GM20431 (cell line): Measurements from ENCODE around the gene CYB561A3.

Experiments used
- in situ Hi-C: fragments of 300-500 bp; cut with MseI, MboI; formaldehyde crosslinking; loops from one replicate; pipeline ENCODE4 v1.15.0; 2020; ENCODE audit warnings: low sequenced_read_pairs; ENCODE audit not compliant: unreplicated experiment

CYB561A3 gene

GRCh38 chr11:61370349-61371005 is 8.8 kb upstream of the CYB561A3 start:
- in situ Hi-C loops: no loop called here

DNA sequence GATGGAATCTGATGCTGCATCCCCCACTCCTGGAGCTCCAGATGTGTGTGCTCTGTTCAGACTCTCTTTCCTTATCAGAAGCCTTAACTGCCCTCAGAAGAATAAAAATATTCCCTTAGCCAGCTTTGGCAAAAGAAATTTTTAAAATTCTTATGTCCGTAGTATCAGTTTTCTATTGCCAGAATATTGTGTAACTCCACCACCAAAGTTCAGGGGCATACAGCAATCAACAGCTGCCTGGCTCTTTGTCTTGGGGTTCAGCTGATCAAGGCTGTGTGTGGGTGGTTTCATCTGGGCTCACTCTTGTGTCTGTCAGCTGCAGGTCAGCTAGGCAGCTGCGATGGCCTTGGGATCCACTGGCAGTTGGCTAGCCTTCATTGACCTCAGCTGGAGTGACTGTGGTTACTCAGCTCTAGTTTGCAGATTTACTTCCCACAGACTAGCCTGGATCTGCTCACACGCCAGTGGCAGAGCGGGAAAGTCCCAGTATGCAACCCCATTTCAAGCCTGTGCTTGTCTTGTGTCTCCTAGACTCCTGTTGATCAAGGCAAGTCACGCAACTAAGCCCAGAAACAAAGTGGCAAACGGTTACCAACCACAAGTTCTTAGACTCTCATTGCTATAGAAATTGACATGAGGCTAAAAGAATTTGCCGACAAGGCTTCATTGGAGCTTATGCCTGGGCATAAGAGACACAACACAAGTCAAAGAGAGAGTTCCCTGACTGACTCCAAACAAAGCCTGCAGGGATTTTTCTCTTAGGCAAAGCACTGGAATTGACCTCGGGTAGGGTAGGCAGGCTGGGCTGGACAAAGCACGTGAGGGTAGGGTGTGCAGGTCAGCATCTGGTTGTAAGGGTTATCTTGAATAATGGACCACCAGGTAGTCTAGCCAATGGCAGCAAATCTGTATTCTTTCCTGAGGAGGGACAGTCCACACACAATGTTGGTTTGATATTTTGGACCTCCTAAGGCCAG is 8.0 kb upstream of the CYB561A3 start:
- in situ Hi-C loops: no loop called here

DNA sequence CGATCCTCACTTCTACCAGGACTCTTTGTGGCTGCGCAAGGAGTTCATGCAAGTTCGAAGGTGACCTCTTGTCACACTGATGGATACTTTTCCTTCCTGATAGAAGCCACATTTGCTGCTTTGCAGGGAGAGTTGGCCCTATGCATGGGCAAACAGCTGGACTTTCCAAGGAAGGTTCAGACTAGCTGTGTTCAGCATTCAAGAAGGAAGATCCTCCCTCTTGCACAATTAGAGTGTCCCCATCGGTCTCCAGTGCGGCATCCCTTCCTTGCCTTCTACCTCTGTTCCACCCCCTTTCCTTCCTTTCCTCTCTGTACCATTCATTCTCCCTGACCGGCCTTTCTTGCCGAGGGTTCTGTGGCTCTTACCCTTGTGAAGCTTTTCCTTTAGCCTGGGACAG is 7.0 kb upstream of the CYB561A3 start:
- in situ Hi-C loops: no loop called here

GRCh38 chr11:61367406-61367805 is 5.7 kb upstream of the CYB561A3 start:
- in situ Hi-C loops: no loop called here

GRCh38 chr11:61364012-61364675 is 2.5 kb upstream of the CYB561A3 start:
- in situ Hi-C loops: no loop called here

DNA sequence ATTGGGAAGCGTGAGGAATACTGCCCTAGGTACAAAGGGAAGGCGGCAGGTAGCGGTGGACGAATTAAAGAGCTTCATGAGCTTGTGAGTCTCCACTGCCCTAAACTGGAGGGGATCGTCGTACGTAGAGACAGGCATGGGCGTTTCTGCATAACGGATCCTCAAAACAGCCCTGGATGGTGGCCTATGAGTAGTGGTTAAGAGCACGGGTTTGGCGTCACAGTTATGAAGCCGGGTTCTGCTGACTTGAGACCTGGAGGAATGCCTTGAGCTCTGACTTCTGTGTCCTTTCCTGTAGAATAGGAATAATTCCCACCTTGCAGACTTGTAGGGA is 827 bp upstream of the CYB561A3 start:
- in situ Hi-C loops: no loop called here

GRCh38 chr11:61361237-61361740 is 393 bp downstream of the CYB561A3 start:
- in situ Hi-C loops: no loop called here

- in situ Hi-C loops: no loop called here
Observed at GRCh38 chr11:61359516-61359915, 2.2 kb downstream of the CYB561A3 start.

- in situ Hi-C loops: no loop called here
Observed at GRCh38 chr11:61358566-61358965, 3.1 kb downstream of the CYB561A3 start.

DNA sequence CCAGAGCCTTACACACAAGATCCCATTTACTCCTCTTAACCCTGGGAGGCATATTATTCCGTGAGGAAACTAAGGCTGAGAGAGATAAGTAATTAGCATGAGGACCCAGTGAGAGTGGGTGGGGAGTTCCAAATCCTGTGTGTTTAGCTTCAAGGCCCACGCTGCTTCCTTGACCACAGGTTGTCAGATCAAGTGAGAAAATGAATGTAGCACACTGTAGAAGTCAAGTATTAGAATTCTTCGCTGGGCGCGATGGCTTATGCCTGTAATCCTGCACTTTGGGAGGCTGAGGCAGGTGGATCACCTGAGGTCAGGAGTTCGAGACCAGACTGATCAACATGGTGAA is 3.8 kb downstream of the CYB561A3 start:
- in situ Hi-C loops: no loop called here

GRCh38 chr11:61357233-61357893 is 4.3 kb downstream of the CYB561A3 start:
- in situ Hi-C loops: no loop called here

GRCh38 chr11:61356706-61357105 is 5.0 kb downstream of the CYB561A3 start:
- in situ Hi-C loops: no loop called here

- in situ Hi-C loops: no loop called here
Observed at GRCh38 chr11:61354208-61354607, 7.5 kb downstream of the CYB561A3 start.

DNA sequence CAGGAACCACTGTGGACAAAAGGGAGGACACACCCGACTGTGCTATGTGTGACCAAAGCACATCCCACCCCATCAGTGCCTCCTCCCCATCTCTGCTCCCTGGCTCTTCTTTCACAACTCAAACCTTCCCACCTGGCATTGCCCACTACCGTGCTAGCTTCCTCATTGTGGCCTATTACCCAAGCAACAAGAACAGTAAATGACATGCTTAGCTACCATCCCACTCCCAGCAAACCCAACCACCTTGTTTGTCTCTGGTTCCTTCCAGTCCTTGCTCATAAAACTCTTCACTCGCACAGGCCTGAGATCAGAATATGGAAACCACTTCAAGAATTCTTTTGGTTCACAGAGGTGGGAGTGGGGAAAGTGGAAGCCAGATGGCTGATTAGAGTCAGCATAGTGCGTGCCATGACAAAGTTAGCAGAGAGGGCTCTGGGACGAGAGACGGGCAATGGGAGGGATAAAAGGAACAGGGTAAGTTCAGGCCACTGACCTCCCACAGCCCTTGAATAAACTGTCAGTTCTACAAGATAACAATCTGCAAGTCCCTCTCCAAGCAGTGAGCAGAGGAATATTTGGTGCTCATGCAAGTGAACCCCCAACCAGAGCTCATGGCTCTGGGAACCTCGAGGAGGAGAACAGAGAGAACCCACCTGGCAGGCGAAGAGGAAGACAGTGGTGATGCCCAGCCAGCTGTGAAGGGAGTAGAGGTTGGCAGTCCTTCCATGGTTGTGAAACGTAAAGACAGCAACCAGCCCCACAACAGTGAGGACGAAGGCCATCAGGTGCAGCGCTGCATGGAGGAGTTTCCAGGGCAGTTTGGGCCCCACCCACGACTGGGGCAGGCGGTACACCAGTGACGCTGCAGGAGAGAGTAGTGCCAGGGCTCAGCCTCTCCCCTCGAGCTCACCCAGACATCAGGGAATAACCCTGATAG is 8.3 kb downstream of the CYB561A3 start:
- in situ Hi-C loops: no loop called here

DNA sequence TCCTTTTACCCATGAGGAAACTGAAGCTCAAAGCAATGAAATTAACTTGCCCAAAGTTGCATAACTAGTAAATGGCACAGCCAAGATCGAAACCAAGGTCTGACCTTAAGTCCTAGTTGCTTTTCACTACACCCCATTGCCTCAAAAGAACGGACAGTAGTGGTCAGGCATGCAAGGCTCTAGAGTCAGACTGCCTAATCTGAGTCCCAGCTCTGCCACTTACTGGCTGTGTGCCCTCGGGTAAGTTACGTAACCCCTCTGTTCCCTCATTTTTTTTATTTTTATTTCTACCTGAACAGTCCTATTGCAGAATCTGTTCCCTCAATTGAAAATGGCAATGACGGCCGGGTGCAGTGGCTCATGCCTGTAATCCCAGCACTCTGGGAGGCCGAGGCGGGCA is 9.6 kb downstream of the CYB561A3 start:
- in situ Hi-C loops: no loop called here

GRCh38 chr11:61350803-61351202 is 10.9 kb downstream of the CYB561A3 start:
- in situ Hi-C loops: no loop called here

DNA sequence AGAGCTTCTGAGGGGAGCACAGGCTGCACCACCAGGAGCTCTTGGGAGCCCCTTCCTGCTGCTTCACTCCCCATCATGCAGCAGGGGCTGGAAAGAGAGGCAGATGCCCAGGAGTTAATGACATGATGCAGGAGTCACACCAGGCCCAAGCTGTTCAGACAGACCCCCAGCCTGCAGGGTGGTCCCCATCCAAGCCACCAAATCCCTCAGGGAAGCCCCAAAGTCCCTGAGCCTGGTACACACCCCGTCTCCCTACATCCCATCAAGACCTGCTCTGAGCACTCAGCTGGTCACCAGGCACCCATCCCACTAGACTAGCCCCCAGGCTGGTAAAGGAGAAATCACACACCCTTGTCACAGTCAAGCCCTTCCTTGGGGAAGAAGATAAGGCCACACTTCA is 11.3 kb downstream of the CYB561A3 start:
- in situ Hi-C loops: no loop called here

GRCh38 chr11:61349916-61350315 is 11.8 kb downstream of the CYB561A3 start:
- in situ Hi-C loops: no loop called here

GRCh38 chr11:61349189-61349751 is 12.4 kb downstream of the CYB561A3 start:
- in situ Hi-C loops: no loop called here
